Type B pancreatic cell (in vitro differentiated cells): ENCODE results near the gene RITA1. TPM values are rescaled to one million over a fixed set of nuclear protein-coding genes. Genes with fewer than 3 reads are reported as not detected.

Experiments used
- DNase-seq: peaks from one replicate; pipeline ENCODE4 v3.0.0; 2021; ENCODE audit warnings: mixed read lengths; ENCODE audit not compliant: unreplicated experiment; ENCODE audit errors: extremely low spot score
- H3K27ac Mint-ChIP-seq: 2 replicates; pipeline ENCODE4 v1.8.0; 2021; ENCODE audit warnings: mild to moderate bottlenecking, mixed read lengths
- H3K27me3 Mint-ChIP-seq: 2 replicates; pipeline ENCODE4 v1.8.0; 2021; ENCODE audit warnings: mixed read lengths
- H3K36me3 Mint-ChIP-seq: 2 replicates; pipeline ENCODE4 v1.8.0; 2021; ENCODE audit warnings: mixed read lengths
- H3K4me1 Mint-ChIP-seq: one replicate; pipeline ENCODE4 v1.8.0; 2021; ENCODE audit warnings: mixed read lengths; ENCODE audit not compliant: unreplicated experiment
- H3K4me3 Mint-ChIP-seq: 2 replicates; pipeline ENCODE4 v1.8.0; 2021; ENCODE audit warnings: mild to moderate bottlenecking, mixed read lengths
- H3K9me3 Mint-ChIP-seq: 2 replicates; pipeline ENCODE4 v1.8.0; 2021; ENCODE audit warnings: mixed read lengths
- long read RNA-seq: library from polyadenylated mRNA; unstranded; transcript quantifications from one replicate; pipeline ENCODE4 v2.0.0, GENCODE V29; 2020
- total RNA-seq: library from RNA; stranded (reverse); gene quantifications from 2 replicates; pipeline ENCODE4 v1.2.1, GENCODE V29; 2021; ENCODE audit warnings: low replicate concordance
- TF ChIP-seq, protein P1 (sequence below): fragments of 200-600 bp; sonication (generic); conservative IDR thresholded peaks from 2 replicates; pipeline ENCODE4 v1.5.0; 2021; ENCODE audit warnings: antibody characterized with exemption, mild to moderate bottlenecking

RITA1 gene, protein sequence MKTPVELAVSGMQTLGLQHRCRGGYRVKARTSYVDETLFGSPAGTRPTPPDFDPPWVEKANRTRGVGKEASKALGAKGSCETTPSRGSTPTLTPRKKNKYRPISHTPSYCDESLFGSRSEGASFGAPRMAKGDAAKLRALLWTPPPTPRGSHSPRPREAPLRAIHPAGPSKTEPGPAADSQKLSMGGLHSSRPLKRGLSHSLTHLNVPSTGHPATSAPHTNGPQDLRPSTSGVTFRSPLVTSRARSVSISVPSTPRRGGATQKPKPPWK
- 19.0 and 21.7 TPM in 2 replicates for total RNA-seq
- long read RNA-seq, transcript RITA1-201 (4 exons, 2,053 nt) = major isoform, 13 of 14 reads
- long read RNA-seq, partial matches to known transcripts = 0 of 14 reads
- long read RNA-seq, other reads (novel, unspliced or antisense) = 0 of 14 reads

DNA sequence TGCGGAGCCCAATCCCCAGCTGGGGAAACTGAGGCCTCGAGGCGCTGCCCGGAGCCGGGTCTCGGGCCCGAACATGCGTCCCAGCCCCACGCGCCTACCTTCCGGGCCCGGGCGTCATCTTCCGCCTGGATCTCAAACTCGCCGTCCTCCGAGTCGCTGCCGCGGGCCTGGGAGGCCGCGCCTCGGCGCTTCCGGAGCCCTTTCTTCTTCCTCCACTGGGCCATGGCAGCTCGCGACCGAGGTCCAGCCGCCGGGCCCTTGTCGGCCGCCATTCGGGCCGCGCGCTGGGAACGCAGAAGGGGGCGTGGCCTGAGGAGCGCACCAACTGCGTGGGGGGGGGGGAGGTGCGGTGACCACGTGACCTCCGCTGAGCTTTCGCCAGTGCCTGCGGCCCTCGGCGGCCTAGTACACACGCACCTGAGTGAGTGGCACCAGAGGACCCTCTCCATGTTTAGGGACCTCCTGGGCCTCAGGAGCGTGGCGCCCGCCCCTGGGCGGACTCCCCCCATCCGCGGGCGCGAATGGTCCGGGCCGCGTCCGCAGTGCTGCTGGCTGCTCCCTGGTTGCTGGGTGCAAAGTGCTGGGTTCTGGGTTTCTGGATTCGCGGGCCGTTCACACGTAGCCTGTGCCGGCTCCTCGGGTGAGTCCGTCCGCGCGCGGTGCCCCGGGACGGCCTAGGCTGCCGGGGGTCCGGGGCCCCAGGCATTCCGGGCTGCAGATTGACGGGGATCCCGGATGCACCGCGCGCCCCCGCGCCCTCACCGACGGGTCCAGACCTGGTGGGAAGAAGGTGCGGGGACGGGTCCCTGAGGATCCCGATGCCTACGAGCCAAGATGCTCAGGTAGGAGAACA is at the start of gene RITA1, which contains the start of gene DDX54:
RITA1 (plus strand) TSS at position 542 of the 853 bp plus-strand sequence. CDS start 1,026 bp downstream, outside the sequence.
DDX54 (minus strand) TSS at position 299 of the 853 bp plus-strand sequence; CDS start at position 272, 27 bp downstream.
- no peaks in the 10 kb centered on the region for H3K9me3 Mint-ChIP-seq
- peak; percentile 87 for DNase-seq
- TF ChIP-seq, protein P1, sequence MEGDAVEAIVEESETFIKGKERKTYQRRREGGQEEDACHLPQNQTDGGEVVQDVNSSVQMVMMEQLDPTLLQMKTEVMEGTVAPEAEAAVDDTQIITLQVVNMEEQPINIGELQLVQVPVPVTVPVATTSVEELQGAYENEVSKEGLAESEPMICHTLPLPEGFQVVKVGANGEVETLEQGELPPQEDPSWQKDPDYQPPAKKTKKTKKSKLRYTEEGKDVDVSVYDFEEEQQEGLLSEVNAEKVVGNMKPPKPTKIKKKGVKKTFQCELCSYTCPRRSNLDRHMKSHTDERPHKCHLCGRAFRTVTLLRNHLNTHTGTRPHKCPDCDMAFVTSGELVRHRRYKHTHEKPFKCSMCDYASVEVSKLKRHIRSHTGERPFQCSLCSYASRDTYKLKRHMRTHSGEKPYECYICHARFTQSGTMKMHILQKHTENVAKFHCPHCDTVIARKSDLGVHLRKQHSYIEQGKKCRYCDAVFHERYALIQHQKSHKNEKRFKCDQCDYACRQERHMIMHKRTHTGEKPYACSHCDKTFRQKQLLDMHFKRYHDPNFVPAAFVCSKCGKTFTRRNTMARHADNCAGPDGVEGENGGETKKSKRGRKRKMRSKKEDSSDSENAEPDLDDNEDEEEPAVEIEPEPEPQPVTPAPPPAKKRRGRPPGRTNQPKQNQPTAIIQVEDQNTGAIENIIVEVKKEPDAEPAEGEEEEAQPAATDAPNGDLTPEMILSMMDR = no peak
- H3K4me1 Mint-ChIP-seq = peaks cover 14% of the 10 kb centered on the region
- H3K4me3 Mint-ChIP-seq = peak within 1 kb of the TSS; percentile 94
- H3K27ac Mint-ChIP-seq = peak within 1 kb of the TSS; percentile 92
- peaks cover 10% of the 10 kb centered on the region for H3K36me3 Mint-ChIP-seq
- H3K27me3 Mint-ChIP-seq = no peaks in the 10 kb centered on the region

DNA sequence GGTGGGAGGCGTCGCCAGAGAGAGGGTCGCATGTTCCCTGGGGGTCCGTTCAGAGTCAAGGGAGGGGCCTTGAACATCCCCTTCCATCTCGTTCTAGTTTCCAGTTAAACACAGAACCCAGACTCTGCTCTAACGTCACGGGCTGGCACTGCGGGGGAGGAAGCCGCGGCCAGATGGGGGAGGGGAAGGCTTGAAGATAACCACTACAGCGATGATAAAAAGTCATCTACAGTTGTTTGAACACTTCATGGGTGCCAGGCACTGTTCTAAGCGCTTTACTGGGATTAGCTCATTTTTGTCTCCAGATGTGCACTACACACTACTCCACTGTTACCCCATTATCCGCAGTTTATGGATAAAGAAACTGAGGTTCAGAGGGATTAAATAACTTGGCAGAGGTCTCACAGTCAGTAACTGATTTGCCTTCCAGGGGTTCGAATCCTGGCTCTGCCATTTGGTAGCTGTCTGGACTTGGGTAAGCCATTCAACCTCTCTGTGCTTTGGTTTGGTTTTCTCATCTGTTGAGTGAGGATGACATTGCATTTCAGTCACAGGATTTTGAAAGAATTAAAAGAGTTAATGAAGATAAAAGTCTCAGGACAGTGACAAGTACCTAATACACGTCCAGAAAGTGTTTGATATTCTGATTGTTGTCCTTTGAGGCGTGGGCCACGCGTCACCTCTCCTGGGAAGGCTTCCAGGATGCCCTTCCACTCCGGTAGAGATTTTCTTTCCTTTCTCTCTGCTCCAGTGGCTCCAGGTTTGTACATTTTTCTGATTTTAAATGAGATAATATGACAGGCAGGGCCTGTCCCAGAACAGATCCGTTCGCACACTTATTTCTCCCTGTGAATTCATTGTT is 49.2 kb upstream of the RITA1 start:
- H3K36me3 Mint-ChIP-seq = no peaks in the 10 kb centered on the region
- H3K9me3 Mint-ChIP-seq = no peaks in the 10 kb centered on the region
- TF ChIP-seq, protein P1 = no peak
- H3K27me3 Mint-ChIP-seq = peaks cover 38% of the 10 kb centered on the region
- peak overlapping the region; percentile 39 for H3K4me3 Mint-ChIP-seq
- DNase-seq = no peak
- no peak overlapping the region for H3K27ac Mint-ChIP-seq
- H3K4me1 Mint-ChIP-seq = no peaks in the 10 kb centered on the region

DNA sequence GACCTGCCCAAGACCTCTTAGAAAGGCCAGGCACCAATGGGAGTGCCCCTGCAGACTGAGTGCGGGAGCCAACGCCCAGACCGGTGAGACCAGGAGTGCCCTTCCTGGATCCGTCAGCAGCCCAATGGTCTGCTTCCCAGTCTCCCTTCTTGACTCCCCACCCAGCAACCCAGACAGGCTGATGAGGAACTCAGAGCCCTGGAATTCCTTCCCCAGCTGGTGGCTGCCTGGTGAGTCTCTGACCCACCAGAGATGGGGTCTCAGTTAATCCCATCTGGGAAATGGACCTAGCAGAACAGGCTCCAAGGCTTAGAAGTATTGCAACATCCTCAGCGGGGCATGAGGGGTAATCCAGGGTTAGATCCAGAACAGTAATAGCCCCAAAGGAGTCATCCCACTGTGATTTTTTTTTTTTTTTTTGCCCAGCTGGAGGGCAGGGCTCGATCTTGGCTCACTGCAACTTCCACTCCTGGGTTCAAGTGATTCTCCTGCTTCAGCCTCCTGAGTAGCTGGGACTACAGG is 48.5 kb upstream of the RITA1 start:
- H3K27ac Mint-ChIP-seq = no peak overlapping the region
- H3K9me3 Mint-ChIP-seq = no peaks in the 10 kb centered on the region
- no peaks in the 10 kb centered on the region for H3K36me3 Mint-ChIP-seq
- TF ChIP-seq, protein P1 = no peak
- peaks cover 33% of the 10 kb centered on the region for H3K27me3 Mint-ChIP-seq
- H3K4me3 Mint-ChIP-seq = no peak overlapping the region
- no peaks in the 10 kb centered on the region for H3K4me1 Mint-ChIP-seq
- no peak for DNase-seq

DNA sequence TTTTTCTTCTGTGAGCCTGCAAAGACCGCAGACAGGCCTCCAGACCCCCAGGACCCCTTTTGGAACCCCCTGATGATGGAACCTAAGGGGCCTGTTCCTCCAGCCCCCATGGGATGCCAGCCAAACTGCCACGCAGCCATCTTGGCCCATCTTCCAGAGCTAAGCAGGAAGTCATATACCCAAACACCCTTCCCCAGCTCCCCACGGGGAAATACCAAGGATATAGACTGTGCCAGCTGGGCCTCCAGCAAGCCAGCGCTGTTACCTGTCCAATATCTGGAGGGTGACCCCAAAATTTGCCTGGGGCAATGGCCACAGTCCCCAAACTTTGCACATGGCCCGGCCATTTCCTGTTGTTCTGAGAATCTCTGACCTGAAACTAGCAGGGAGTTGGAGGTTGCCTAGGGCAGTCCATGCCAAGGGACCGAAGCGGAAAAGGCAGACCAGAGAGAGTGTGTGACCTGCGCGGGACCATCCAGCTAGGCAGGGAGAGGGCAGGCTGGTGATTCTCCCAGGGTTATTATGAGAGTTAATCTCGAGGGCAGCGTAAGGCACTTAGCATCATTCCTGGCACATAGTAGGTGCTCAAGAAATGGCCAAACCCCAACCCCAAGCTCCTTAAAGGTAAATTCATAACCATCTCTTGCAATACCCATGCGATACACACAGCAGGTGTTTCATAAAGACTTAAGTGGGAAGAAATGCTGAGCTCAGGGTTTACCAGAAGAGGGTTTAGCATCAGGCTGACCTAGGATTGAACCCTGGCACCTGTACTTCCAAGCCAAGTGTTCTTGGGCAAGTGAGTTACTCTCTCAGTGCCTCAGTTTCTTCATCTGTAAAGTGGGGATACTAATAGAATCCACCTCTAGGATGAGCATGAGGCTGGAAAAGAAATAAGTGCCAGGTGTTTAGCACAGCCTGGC is 47.4 kb upstream of the RITA1 start:
- Mint-ChIP-seq H3K4me3 (no peak overlapping the region), H3K4me1 (no peaks in the 10 kb centered on the region), H3K9me3 (no peaks in the 10 kb centered on the region), H3K27ac (no peak overlapping the region), H3K27me3 (peaks cover 25% of the 10 kb centered on the region), H3K36me3 (no peaks in the 10 kb centered on the region)
- no peak for DNase-seq
- TF ChIP-seq, protein P1 = no peak
